CD4-positive, CD25-positive, alpha-beta regulatory T cell (primary cell): ENCODE data around the gene GALK1. TPM values are rescaled to one million over a fixed set of nuclear protein-coding genes. Genes with fewer than 3 reads are reported as not detected.
A peak's percentile ranks its signal among the peaks of the same experiment; 100 is the strongest.

Source experiments
- ATAC-seq, 2 donors: fragments of 150-1000 bp; cut with Tn5 transposase; one replicate each; pipeline ENCODE4 v1.10.0; 2021; ENCODE audit warnings: low read depth in 2 of 2, moderate number of reproducible peaks in 2 of 2, moderate library complexity in 1 of 2
- DNase-seq, 3 donors: peaks; one replicate each; pipeline versions ENCODE4 v3.0.0 to v3.0.0-alpha.2; 2012 to 2022; ENCODE audit warnings: mixed read lengths in 1 of 3
- H3K27ac ChIP-seq: one replicate; pipeline ENCODE4 v1.7.0; 2013; ENCODE audit warnings: mild to moderate bottlenecking, low read length; ENCODE audit not compliant: insufficient read depth, poor library complexity, severe bottlenecking
- H3K27me3 ChIP-seq: one replicate; pipeline ENCODE4 v1.7.0; 2013; ENCODE audit warnings: low read length; ENCODE audit not compliant: control insufficient read depth, insufficient read depth
- H3K36me3 ChIP-seq: one replicate; pipeline ENCODE4 v1.7.0; 2013; ENCODE audit warnings: mild to moderate bottlenecking, low read length, moderate library complexity; ENCODE audit not compliant: control insufficient read depth, insufficient read depth
- H3K4me1 ChIP-seq: 2 replicates; pipeline ENCODE4 v1.7.0; 2013; ENCODE audit warnings: mild to moderate bottlenecking, low read length; ENCODE audit not compliant: insufficient read depth, control insufficient read depth, poor library complexity, severe bottlenecking
- H3K4me3 ChIP-seq: one replicate; pipeline ENCODE4 v1.7.0; 2013; ENCODE audit warnings: low read depth, mild to moderate bottlenecking, low read length, moderate library complexity
- H3K9me3 ChIP-seq, 2 experiments: 1 replicate in 1 of 2; 2 replicates in 1 of 2; pipeline ENCODE4 v1.7.0; 2013; ENCODE audit warnings: low read length in 2 of 2, mild to moderate bottlenecking in 1 of 2, moderate library complexity in 1 of 2; ENCODE audit not compliant: control insufficient read depth in 2 of 2
- H3K27ac Mint-ChIP-seq, 3 donors: one replicate each; pipeline ENCODE4 v1.8.0; 2020 to 2022; ENCODE audit warnings: mild to moderate bottlenecking in 3 of 3, mixed read lengths in 3 of 3, moderate library complexity in 2 of 3
- H3K27me3 Mint-ChIP-seq: one replicate; pipeline ENCODE4 v1.8.0; 2022; ENCODE audit warnings: mild to moderate bottlenecking, mixed read lengths
- H3K36me3 Mint-ChIP-seq: one replicate; pipeline ENCODE4 v1.8.0; 2020; ENCODE audit warnings: mixed read lengths
- H3K4me1 Mint-ChIP-seq, 4 donors: one replicate each; pipeline ENCODE4 v1.8.0; 2020 to 2022; ENCODE audit warnings: mixed read lengths in 4 of 4, mild to moderate bottlenecking in 1 of 4
- H3K4me3 Mint-ChIP-seq, 4 donors: one replicate each; pipeline ENCODE4 v1.8.0; 2020 to 2022; ENCODE audit warnings: mild to moderate bottlenecking in 4 of 4, mixed read lengths in 4 of 4, moderate library complexity in 3 of 4
- H3K9me3 Mint-ChIP-seq, 7 donors: one replicate each; pipeline ENCODE4 v1.8.0; 2020 to 2022; ENCODE audit warnings: mixed read lengths in 7 of 7, mild to moderate bottlenecking in 3 of 7, moderate library complexity in 2 of 7
- polyA plus RNA-seq, 4 donors: library from polyadenylated mRNA; unstranded; fragments of 300-500 nt; fragmentation: Illumina TruSeq; gene quantifications; one replicate each; pipeline ENCODE4 v1.2.3, GENCODE V29; 2021
- total RNA-seq: library from RNA; stranded (reverse); gene quantifications from one replicate; pipeline ENCODE4 v1.2.3, GENCODE V29; 2022

The GALK1 gene
- total and polyA plus RNA-seq, 5 donors from 2014 or later, result 9.1 to 24.3 (median 19.6) TPM

- Histone ChIP-seq H3K36me3 (no peaks in the 10 kb centered on the region), H3K4me1 (peaks cover 13% of the 10 kb centered on the region), H3K27me3 (no peaks in the 10 kb centered on the region), H3K4me3 (no peak overlapping the region), H3K9me3 (no peaks in the 10 kb centered on the region), H3K27ac (no peak overlapping the region)
- H3K4me1 Mint-ChIP-seq, result peaks cover 0 to 9% (median 6%) of the 10 kb centered on the region in 4 donors
- H3K4me3 Mint-ChIP-seq, result peak overlapping the region in 1 of 4 donors; percentile 11
- DNase-seq, result no peak
- peaks cover 29% of the 10 kb centered on the region for H3K27me3 Mint-ChIP-seq
- H3K36me3 Mint-ChIP-seq, result no peaks in the 10 kb centered on the region
- ATAC-seq, result no peak
- H3K27ac Mint-ChIP-seq, result no peak overlapping the region
- H3K9me3 Mint-ChIP-seq, result no peaks in the 10 kb centered on the region
These were observed 42.4 kb downstream of the GALK1 start for GRCh38 chr17:75722542-75723095.

GRCh38 chr17:75722076-75722475, 42.9 kb downstream of the GALK1 start:
- no peak overlapping the region for H3K4me3 ChIP-seq
- H3K27me3 Mint-ChIP-seq, result peaks cover 32% of the 10 kb centered on the region
- peaks cover 13% of the 10 kb centered on the region for H3K4me1 ChIP-seq
- ATAC-seq, result no peak
- no peaks in the 10 kb centered on the region for H3K9me3 ChIP-seq
- peaks cover 0 to 9% (median 6%) of the 10 kb centered on the region in 4 donors for H3K4me1 Mint-ChIP-seq
- no peaks in the 10 kb centered on the region for H3K36me3 ChIP-seq
- DNase-seq, result no peak
- no peaks in the 10 kb centered on the region for H3K9me3 Mint-ChIP-seq
- H3K27me3 ChIP-seq, result no peaks in the 10 kb centered on the region
- no peaks in the 10 kb centered on the region for H3K36me3 Mint-ChIP-seq
- no peak overlapping the region for H3K27ac ChIP-seq
- peak overlapping the region in 2 of 4 donors; percentile 50 to 57 for H3K4me3 Mint-ChIP-seq
- no peak overlapping the region for H3K27ac Mint-ChIP-seq

GRCh38 chr17:75721463-75722011, 43.5 kb downstream of the GALK1 start:
- no peak overlapping the region for H3K4me3 ChIP-seq
- no peaks in the 10 kb centered on the region for H3K9me3 Mint-ChIP-seq
- H3K9me3 ChIP-seq, result no peaks in the 10 kb centered on the region
- DNase-seq (no peak), ATAC-seq (no peak)
- H3K4me1 ChIP-seq, result peaks cover 13% of the 10 kb centered on the region
- H3K27me3 ChIP-seq, result no peaks in the 10 kb centered on the region
- H3K4me3 Mint-ChIP-seq, result peak overlapping the region in 2 of 4 donors; percentile 50 to 57
- H3K4me1 Mint-ChIP-seq, result peaks cover 0 to 9% (median 6%) of the 10 kb centered on the region in 4 donors
- H3K27ac Mint-ChIP-seq, result no peak overlapping the region
- peaks cover 35% of the 10 kb centered on the region for H3K27me3 Mint-ChIP-seq
- H3K27ac ChIP-seq, result no peak overlapping the region
- H3K36me3 ChIP-seq, result no peaks in the 10 kb centered on the region
- no peaks in the 10 kb centered on the region for H3K36me3 Mint-ChIP-seq

- peak within 1 kb of the TSS; percentile 13 to 85 (median 78) for H3K4me3 Mint-ChIP-seq
- Histone ChIP-seq H3K36me3 (no peaks in the 10 kb centered on the region), H3K27ac (no peak within 1 kb of the TSS), H3K4me1 (peaks cover 13% of the 10 kb centered on the region), H3K4me3 (peak within 1 kb of the TSS; percentile 44), H3K27me3 (no peaks in the 10 kb centered on the region), H3K9me3 (no peaks in the 10 kb centered on the region)
- DNase-seq (peak; percentile 61 to 73 (median 69)), ATAC-seq (peak; percentile 86 to 89)
- H3K4me1 Mint-ChIP-seq, result peaks cover 0 to 9% (median 6%) of the 10 kb centered on the region in 4 donors
- H3K9me3 Mint-ChIP-seq, result no peaks in the 10 kb centered on the region
- H3K27me3 Mint-ChIP-seq, result peaks cover 35% of the 10 kb centered on the region
- peak within 1 kb of the TSS in 1 of 3 donors; percentile 83 for H3K27ac Mint-ChIP-seq
- no peaks in the 10 kb centered on the region for H3K36me3 Mint-ChIP-seq
These were observed 44.1 kb downstream of the GALK1 start, which contains the start of gene ITGB4 for GRCh38 chr17:75720656-75721462. ITGB4 (plus strand) TSS chr17:75721459; CDS start chr17:75724704, 3,245 bp downstream.

- Mint-ChIP-seq H3K27me3 (peaks cover 38% of the 10 kb centered on the region), H3K36me3 (no peaks in the 10 kb centered on the region), H3K4me3 (peak overlapping the region in 3 of 4 donors; percentile 21 to 85 (median 46)), H3K4me1 (peaks cover 0 to 9% (median 6%) of the 10 kb centered on the region in 4 donors), H3K9me3 (no peaks in the 10 kb centered on the region), H3K27ac (no peak overlapping the region)
- H3K9me3 ChIP-seq, result no peaks in the 10 kb centered on the region
- H3K36me3 ChIP-seq, result no peaks in the 10 kb centered on the region
- H3K27ac ChIP-seq, result no peak overlapping the region
- peaks cover 13% of the 10 kb centered on the region for H3K4me1 ChIP-seq
- no peak overlapping the region for H3K4me3 ChIP-seq
- ATAC-seq (no peak), DNase-seq (no peak)
- H3K27me3 ChIP-seq, result no peaks in the 10 kb centered on the region
These were observed 45.3 kb downstream of the GALK1 start for GRCh38 chr17:75719732-75720131.

GRCh38 chr17:75712446-75712845, 52.5 kb downstream of the GALK1 start:
- Mint-ChIP-seq H3K4me1 (peaks cover 0 to 2% (median 0%) of the 10 kb centered on the region in 4 donors), H3K27me3 (peaks cover 14% of the 10 kb centered on the region), H3K9me3 (no peaks in the 10 kb centered on the region)

More at GRCh38 chr17:75712446-75712845, 52.5 kb downstream of the GALK1 start:
- no peaks in the 10 kb centered on the region for H3K4me1 ChIP-seq
- ATAC-seq, result no peak
- Mint-ChIP-seq H3K27ac (no peak overlapping the region), H3K36me3 (peaks cover 7% of the 10 kb centered on the region), H3K4me3 (no peak overlapping the region)
- H3K4me3 ChIP-seq, result no peak overlapping the region
- no peak overlapping the region for H3K27ac ChIP-seq
- DNase-seq, result no peak
- peaks cover 7% of the 10 kb centered on the region for H3K36me3 ChIP-seq
- H3K27me3 ChIP-seq, result no peaks in the 10 kb centered on the region
- H3K9me3 ChIP-seq, result no peaks in the 10 kb centered on the region
